Mononuclear cell (primary cell): ENCODE measurements around the gene MB21D2. TPM values are rescaled to one million over a fixed set of nuclear protein-coding genes. Genes with fewer than 3 reads are reported as not detected.

ENCODE experiments used
- H3K27me3 ChIP-seq: 2 replicates; pipeline ENCODE4 v1.6.0; 2011; ENCODE audit warnings: low read length, control low read depth; ENCODE audit not compliant: insufficient read depth
- H3K4me1 ChIP-seq: 2 replicates; pipeline ENCODE4 v1.5.1; 2011; ENCODE audit warnings: mild to moderate bottlenecking, low read length, control low read depth; ENCODE audit not compliant: insufficient read depth
- H3K4me3 ChIP-seq: 2 replicates; pipeline ENCODE4 v1.5.1; 2011; ENCODE audit warnings: mild to moderate bottlenecking, low read length, moderate library complexity
- H3K9me3 ChIP-seq: 2 replicates; pipeline ENCODE4 v1.5.1; 2011; ENCODE audit warnings: low read depth, mild to moderate bottlenecking, control low read depth, low read length
- total RNA-seq: library from RNA; depleted of rRNA; stranded (reverse); fragments of >200 nt; gene quantifications from one replicate; pipeline ENCODE4 v1.2.3, GENCODE V29; 2012

Gene MB21D2
- total RNA-seq, 1 donor: 8.7 TPM

DNA sequence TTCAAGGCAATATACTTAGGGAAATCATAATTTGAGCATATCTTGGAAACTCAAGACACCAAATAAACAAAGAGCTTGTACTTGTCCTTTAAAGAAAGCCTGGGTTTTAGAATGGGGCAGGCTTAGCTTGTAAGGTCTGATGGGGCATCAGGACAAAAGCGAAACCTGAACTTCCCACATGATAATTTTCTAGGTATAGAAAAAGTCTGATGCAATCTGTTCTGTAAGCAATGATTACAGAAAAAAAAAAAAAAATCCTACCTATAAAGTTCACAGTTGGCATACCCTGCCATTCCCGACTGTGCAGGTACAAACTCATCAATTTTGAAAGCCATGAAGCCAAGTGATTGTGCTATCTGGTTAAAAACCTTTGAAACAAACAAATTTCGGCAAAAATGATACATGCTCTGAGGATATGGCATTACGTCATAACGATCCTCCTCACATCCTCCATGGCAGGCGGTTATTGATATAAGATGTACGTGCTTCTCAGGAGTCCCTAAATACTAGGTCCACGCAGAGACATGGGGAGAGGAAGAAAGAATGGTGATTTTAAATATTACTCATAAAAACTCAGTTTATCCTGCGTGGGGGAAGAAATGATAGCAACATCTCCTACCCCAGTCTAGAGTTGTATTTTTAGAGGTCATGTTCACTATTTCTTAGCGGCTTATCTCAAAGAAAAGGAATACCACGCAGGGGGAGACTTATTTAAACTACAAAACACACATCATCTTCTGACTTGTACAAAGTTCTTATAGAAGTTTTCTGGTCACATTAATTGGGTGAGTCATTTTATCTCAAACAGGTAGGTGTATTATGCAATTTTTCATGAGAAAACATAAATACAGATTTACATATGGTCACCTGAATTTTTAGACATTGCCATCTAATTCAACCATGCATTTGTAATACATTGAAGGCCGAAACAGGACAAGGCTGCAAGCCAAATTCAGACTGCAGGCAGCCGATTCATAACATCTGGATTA is 27.0 kb downstream of the MB21D2 start:
- peaks cover 17% of the 10 kb centered on the region for H3K4me1 ChIP-seq
- no peaks in the 10 kb centered on the region for H3K9me3 ChIP-seq
- no peak overlapping the region for H3K4me3 ChIP-seq
- no peaks in the 10 kb centered on the region for H3K27me3 ChIP-seq

DNA sequence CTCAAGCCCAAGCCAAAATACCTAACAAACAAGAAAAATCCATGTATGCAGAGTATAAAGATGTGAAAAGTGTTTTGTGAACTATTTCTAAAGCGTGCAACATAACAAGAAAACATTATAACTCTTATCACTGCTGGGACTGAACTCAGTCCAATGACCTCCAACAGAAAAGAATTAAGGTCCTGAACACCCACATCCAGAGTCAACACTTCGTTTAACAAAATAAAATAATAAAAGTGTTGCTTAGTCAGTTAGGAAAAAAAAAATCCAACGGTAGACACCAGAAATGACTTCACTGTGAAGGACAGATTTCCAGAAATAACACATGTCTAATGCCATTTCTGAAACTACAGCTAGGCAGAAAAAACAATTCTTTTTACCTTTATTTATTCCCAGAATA is 28.0 kb downstream of the MB21D2 start:
- Histone ChIP-seq H3K4me1 (peaks cover 17% of the 10 kb centered on the region), H3K27me3 (no peaks in the 10 kb centered on the region), H3K9me3 (no peaks in the 10 kb centered on the region), H3K4me3 (no peak overlapping the region)

GRCh38 chr3:192888190-192888589 is 29.5 kb downstream of the MB21D2 start:
- no peaks in the 10 kb centered on the region for H3K9me3 ChIP-seq
- no peaks in the 10 kb centered on the region for H3K27me3 ChIP-seq
- peaks cover 8% of the 10 kb centered on the region for H3K4me1 ChIP-seq
- no peak overlapping the region for H3K4me3 ChIP-seq

GRCh38 chr3:192887701-192888100 is 30.0 kb downstream of the MB21D2 start:
- H3K4me3 ChIP-seq: no peak overlapping the region
- no peaks in the 10 kb centered on the region for H3K27me3 ChIP-seq
- H3K4me1 ChIP-seq: peaks cover 4% of the 10 kb centered on the region
- no peaks in the 10 kb centered on the region for H3K9me3 ChIP-seq

- Histone ChIP-seq H3K4me1 (no peaks in the 10 kb centered on the region), H3K4me3 (no peak overlapping the region), H3K27me3 (no peaks in the 10 kb centered on the region), H3K9me3 (no peaks in the 10 kb centered on the region)
Measured at GRCh38 chr3:192887047-192887446, 30.6 kb downstream of the MB21D2 start.

GRCh38 chr3:192884777-192885773 is 32.6 kb downstream of the MB21D2 start:
- H3K27me3 ChIP-seq: no peaks in the 10 kb centered on the region
- no peak overlapping the region for H3K4me3 ChIP-seq
- no peaks in the 10 kb centered on the region for H3K4me1 ChIP-seq
- H3K9me3 ChIP-seq: no peaks in the 10 kb centered on the region

DNA sequence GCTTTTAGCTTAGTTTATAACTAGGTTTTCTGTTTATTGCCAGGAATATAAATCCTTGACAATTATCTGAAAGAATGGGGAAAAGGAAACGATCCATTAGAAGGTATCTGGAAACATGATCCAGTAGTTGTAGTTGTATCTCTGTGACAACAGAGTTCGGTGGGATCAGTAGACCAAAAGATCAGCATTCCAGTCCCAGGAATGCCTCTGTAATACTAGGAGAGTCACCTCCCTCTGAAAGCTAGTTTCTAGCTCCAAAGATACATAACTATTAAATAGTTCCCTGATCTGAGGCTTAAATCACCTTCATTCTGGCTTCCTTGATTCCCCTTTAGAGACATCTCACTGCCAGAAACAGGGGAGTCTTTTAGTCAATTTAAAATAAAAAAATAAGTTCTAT is 34.1 kb downstream of the MB21D2 start:
- Histone ChIP-seq H3K4me3 (no peak overlapping the region), H3K9me3 (no peaks in the 10 kb centered on the region), H3K4me1 (no peaks in the 10 kb centered on the region), H3K27me3 (no peaks in the 10 kb centered on the region)

DNA sequence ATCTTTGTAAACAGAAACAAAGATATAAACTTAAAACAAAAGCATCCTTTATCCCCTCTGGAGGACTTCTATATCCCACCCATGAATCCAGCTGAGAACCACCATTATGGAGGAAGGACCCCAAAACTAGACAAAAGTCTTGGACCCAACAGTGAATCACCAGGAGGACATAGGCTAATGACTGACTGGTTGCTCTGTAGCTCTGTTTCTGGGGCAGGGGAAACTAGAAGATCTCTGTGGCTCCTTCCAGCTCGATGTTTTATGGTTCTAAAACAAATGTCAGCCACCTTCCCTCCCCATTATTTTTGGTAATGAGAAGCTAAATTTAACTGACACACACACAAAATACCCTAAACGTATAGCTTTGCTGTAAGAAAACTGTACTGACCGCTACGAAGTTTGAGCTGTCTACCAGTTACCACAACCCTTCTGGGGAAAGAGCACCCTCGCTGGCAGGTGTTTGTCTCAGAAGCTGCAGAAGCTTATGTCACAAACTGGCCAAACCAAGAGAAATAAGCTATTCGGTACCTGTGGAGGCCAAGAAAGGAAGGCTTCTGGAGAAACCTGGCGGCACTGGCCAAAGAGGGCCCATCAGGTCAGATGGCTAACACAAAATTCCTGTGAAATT is 36.4 kb downstream of the MB21D2 start:
- H3K27me3 ChIP-seq: no peaks in the 10 kb centered on the region
- no peaks in the 10 kb centered on the region for H3K4me1 ChIP-seq
- no peaks in the 10 kb centered on the region for H3K9me3 ChIP-seq
- H3K4me3 ChIP-seq: no peak overlapping the region

- no peaks in the 10 kb centered on the region for H3K9me3 ChIP-seq
- no peak overlapping the region for H3K4me3 ChIP-seq
- H3K27me3 ChIP-seq: no peaks in the 10 kb centered on the region
- no peaks in the 10 kb centered on the region for H3K4me1 ChIP-seq
Measured at GRCh38 chr3:192880313-192880712, 37.3 kb downstream of the MB21D2 start.

DNA sequence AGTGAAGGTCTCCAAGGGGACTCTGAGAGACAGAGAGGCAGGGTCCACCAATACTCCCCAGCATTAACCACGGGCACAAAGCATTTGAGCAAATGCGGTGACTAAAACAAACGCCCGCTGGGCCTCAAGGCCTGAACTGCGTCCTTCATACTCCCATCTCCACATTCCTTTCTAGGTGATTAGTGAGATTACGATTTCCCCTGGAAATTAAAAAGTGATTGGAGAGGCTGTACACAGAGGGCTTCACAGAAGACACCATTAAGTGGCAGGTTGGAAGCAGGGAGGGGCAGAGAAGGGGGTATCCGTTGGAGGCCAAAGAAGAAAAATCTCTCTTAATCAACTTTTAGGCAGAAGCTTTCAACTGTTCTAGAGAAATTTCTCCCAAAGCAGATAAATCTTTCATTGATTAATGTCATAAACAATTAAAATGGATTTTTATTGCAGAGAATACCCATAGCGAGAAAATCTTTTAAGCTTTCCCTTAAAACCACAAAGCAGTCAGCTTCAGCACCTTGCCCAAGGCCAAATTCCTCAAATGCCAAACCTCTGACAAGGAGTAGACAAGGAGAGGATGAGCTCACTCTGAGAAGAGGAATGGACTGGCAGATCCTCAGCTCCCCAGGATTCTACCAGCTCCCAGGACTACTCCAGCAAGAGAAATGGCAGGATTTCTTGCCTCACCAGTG is 38.2 kb downstream of the MB21D2 start:
- Histone ChIP-seq H3K27me3 (no peaks in the 10 kb centered on the region), H3K4me1 (no peaks in the 10 kb centered on the region), H3K9me3 (no peaks in the 10 kb centered on the region), H3K4me3 (no peak overlapping the region)

DNA sequence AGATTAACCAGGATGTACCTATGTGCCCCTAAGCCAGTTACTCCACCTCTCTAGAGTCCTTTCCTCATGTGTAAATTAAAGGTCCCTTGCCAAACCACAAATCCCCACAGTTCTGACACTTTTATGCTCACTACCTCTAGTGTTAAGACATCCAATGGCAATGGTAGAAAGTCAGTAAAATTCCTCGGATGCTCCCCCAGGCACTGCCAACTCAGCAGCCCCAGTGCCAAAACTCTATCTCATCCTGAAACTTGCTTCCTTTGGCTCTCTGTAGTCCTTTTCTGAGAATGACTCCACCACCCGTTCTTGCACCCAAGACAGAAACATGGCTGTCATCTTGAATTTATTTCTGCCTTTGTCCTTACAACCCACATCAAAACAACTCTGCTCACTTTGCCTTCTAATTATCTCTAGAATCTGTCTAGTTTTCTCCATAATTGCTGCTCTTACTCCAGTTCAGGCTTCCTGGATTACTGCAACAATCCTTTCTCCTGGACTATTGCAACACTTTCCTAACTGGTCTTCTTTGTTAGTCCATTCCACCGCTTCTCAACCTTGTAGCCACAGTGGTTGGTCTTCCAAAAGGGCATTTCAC is 41.6 kb downstream of the MB21D2 start:
- Histone ChIP-seq H3K27me3 (no peaks in the 10 kb centered on the region), H3K4me1 (no peaks in the 10 kb centered on the region), H3K4me3 (no peak overlapping the region), H3K9me3 (no peaks in the 10 kb centered on the region)

DNA sequence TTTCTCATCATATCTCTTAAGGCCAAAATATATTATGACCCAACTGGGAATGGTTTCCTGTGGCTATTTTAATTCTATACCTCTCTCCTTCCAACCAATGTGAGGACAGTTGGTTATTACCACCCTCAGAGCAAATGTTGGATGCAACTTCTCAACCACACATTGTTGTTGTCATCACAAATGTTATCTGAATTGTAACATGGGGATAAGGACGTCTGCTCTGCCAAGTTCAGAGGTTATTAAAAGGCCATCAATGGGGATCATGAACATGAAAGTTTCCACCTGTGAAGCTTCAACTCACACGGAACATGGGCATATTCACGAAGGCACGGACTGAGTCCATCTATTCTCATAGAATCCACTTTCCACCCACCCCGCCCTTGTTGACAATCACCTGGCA is 46.8 kb downstream of the MB21D2 start:
- no peak overlapping the region for H3K4me3 ChIP-seq
- H3K9me3 ChIP-seq: no peaks in the 10 kb centered on the region
- H3K27me3 ChIP-seq: no peaks in the 10 kb centered on the region

GRCh38 chr3:192869131-192870031 is 48.3 kb downstream of the MB21D2 start:
- H3K27me3 ChIP-seq: no peaks in the 10 kb centered on the region
- no peaks in the 10 kb centered on the region for H3K9me3 ChIP-seq
- no peaks in the 10 kb centered on the region for H3K4me1 ChIP-seq
- H3K4me3 ChIP-seq: no peak overlapping the region

More for the DNA sequence above, 46.8 kb downstream of the MB21D2 start:
- no peaks in the 10 kb centered on the region for H3K4me1 ChIP-seq
